Vagina (tissue), 2 donors: ENCODE measurements around the gene GRM4.
"Not testable (repeated sequence)": the region's sequence is repeated elsewhere in the genome, so short reads cannot be mapped to it uniquely, and the experiment has no call there.

Experiments
- POLR2A ChIP-seq, 2 donors: fragments of 450-650 bp; IDR thresholded peaks; one replicate each; pipeline ENCODE4 v1.6.1; 2017; ENCODE audit warnings: antibody characterized with exemption in 2 of 2, mild to moderate bottlenecking in 2 of 2, moderate library complexity in 2 of 2
- POLR2AphosphoS5 ChIP-seq, 2 donors: sonication (generic); formaldehyde crosslinking; IDR thresholded peaks; one replicate each; pipeline ENCODE4 v1.9.0; 2017; ENCODE audit warnings: antibody characterized with exemption in 2 of 2, mild to moderate bottlenecking in 2 of 2, low read depth in 1 of 2; ENCODE audit not compliant: insufficient read depth in 1 of 2
- TF ChIP-seq, protein P1 (sequence below), 3 experiments: fragments of 450-650 bp in 2 of 3; fragments of 200-600 bp in 1 of 3; sonication (generic) in 1 of 3; IDR thresholded peaks; one replicate each; pipeline ENCODE4 v1.5.1; 2017 to 2019; ENCODE audit warnings: antibody characterized with exemption in 3 of 3, mild to moderate bottlenecking in 2 of 3, moderate library complexity in 2 of 3

DNA sequence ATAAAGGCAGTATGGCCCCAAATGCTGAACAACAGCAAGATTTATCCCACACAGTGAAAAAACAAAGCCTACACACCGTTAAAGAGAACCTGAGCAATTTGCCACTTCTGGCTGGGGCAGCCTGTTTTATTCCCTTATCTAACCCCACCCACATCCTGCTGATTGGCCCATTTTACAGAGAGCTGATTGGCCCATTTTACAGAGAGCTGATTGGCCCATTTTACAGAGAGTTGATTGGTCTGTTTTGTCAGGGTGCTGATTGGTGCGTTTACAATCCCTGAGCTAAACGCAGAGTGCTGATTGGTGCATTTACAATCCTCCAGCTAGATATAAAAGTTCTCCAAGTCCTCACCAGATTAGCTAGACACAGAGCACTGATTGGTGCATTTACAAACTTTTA is 129.3 kb downstream of the GRM4 start:
- TF ChIP-seq POLR2A (IDR thresholded peaks at IDR 0.05); POLR2AphosphoS5 (IDR thresholded peaks at IDR 0.05; ENCODE audit: insufficient read depth in 1 of 2, low read depth in 1 of 2): not testable (repeated sequence)
- TF ChIP-seq, protein P1, sequence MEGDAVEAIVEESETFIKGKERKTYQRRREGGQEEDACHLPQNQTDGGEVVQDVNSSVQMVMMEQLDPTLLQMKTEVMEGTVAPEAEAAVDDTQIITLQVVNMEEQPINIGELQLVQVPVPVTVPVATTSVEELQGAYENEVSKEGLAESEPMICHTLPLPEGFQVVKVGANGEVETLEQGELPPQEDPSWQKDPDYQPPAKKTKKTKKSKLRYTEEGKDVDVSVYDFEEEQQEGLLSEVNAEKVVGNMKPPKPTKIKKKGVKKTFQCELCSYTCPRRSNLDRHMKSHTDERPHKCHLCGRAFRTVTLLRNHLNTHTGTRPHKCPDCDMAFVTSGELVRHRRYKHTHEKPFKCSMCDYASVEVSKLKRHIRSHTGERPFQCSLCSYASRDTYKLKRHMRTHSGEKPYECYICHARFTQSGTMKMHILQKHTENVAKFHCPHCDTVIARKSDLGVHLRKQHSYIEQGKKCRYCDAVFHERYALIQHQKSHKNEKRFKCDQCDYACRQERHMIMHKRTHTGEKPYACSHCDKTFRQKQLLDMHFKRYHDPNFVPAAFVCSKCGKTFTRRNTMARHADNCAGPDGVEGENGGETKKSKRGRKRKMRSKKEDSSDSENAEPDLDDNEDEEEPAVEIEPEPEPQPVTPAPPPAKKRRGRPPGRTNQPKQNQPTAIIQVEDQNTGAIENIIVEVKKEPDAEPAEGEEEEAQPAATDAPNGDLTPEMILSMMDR (IDR thresholded peaks at IDR 0.05), result not testable (repeated sequence)
